NOMO-1 (cell line): ENCODE measurements around the gene UBE2L6.

ENCODE experiments used
- DNase-seq, 2 experiments: peaks; one replicate each; lab custom pipeline; 2025; ENCODE audit not compliant: unreplicated experiment in 2 of 2; lab: John Stamatoyannopoulos, UW

UBE2L6 gene

GRCh38 chr11:57530596-57531507 lies 36.6 kb downstream of the UBE2L6 start, which contains the start of gene TIMM10:
Gene TIMM10 (minus strand): TSS chr11:57530754. CDS start chr11:57530189, 565 bp downstream.
- peak; percentile 99 for DNase-seq

DNA sequence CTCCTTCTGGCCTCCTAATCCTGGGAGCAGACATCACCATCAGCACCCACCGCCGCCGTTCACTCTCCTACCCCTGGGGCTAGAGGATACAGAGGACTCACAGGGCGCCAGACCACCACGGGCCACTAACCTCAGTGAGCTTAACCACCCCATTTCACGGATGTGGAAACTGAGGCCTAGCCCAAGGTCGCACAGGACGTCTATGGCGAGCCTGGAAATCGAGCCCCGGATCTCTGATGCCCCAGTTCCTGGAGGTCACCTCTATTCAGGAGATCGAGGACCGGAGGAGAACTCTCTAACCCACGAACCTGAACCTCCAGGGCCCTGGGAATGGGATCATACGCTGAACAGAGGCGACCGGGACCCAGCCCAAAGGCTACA lies 37.3 kb downstream of the UBE2L6 start:
- no peak for DNase-seq

GRCh38 chr11:57529012-57529411 lies 38.5 kb downstream of the UBE2L6 start:
- DNase-seq = no peak

- DNase-seq = peak; percentile 38 to 56
These were observed 40.3 kb downstream of the UBE2L6 start for GRCh38 chr11:57527056-57527631.

GRCh38 chr11:57523419-57523818 lies 44.1 kb downstream of the UBE2L6 start:
- DNase-seq = no peak

- DNase-seq = no peak
These were observed 46.4 kb downstream of the UBE2L6 start for GRCh38 chr11:57521116-57521515.

- no peak for DNase-seq
These were observed 51.4 kb downstream of the UBE2L6 start for GRCh38 chr11:57516061-57516443.

DNA sequence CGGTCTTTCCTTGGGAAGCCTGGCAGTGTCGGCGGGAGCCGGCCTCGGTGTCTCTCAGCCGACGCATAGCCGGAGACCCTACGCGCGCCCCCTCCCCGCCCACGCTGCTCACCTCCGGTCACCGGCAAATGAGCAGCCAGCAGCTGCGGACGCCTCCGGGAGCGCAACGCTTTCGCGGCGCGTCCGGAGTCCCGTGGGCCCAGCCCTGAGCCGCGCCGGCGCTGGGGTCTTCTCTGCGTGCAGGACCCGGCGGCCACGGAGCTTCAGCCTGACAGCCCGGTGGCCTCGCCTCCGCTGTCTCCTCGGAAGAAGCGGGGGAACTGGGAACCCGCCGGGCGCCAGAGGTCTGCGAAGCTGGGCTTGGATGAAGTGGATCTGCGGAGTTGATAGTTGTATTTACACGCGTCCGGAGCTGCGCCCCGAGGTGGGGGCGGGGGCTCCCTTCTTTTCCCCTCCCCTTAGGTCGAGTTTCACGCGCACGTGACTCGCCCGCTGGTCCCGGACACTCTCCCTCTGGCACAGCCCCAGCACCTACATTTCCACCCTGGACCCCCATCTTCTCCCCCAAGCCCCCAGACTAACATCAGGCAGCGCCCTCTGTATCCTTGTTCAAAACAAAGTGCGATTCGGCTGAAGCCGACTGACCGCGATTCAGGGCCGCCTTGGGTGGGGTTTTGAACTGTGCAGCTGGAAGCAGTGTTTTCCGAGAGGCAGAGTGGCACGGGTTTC lies 52.0 kb downstream of the UBE2L6 start, which contains the start of gene SLC43A1:
SLC43A1 (minus strand) TSS at position 371 of the 729 bp plus-strand sequence. CDS start 1,591 bp downstream, outside the sequence.
- no peak for DNase-seq

- peak in 1 of 2 experiments; percentile 18 for DNase-seq
These were observed 52.7 kb downstream of the UBE2L6 start for GRCh38 chr11:57514538-57515331.

GRCh38 chr11:57513911-57514537 lies 53.4 kb downstream of the UBE2L6 start:
- no peak for DNase-seq

- DNase-seq = no peak
These were observed 54.0 kb downstream of the UBE2L6 start for GRCh38 chr11:57513452-57513795.

- DNase-seq = no peak
These were observed 54.6 kb downstream of the UBE2L6 start for GRCh38 chr11:57512646-57513451.

GRCh38 chr11:57511741-57512430 lies 55.6 kb downstream of the UBE2L6 start:
- no peak for DNase-seq

- DNase-seq = no peak
These were observed 58.9 kb downstream of the UBE2L6 start for GRCh38 chr11:57508341-57509170.

DNA sequence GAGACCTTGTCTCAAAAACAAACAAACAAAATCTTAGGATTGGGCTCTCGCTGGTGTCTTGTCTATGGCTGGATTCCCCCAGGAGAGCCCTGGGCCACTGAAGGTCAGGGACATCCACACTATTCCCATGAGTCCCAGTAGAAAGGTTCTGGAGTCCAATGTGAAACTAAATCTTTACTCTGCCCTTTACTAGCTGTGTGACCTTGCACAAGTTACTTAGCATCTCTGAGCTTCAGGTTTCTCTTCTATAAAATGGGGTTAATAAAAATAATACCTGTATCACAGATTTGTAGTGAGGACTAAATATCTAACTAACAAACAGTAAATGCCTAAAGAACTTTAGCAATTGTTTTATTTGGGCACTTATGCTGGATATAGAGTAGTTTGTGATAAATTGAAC lies 61.0 kb downstream of the UBE2L6 start:
- DNase-seq = no peak

- DNase-seq = no peak
These were observed 63.0 kb downstream of the UBE2L6 start for GRCh38 chr11:57504511-57504910.

DNA sequence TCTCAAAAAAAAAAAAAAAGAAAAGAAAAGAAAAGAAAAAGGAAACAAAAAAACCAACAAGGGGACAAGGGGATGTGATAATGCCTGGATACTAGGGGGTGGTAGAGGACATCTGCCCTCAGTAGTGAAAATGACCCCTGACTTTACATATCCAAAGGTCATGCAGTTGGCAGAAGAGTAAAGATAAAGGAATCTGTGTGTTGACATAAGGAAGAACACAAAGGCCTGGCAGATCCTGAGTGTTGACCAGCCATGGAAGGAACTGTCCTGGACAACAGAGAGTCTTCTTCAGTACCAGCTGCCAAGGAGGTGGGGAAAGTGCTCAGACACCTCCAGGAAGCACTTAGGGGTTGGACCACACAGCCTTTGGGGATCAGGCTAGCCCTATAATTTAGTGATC lies 64.6 kb downstream of the UBE2L6 start:
- DNase-seq = no peak

- DNase-seq = no peak
These were observed 65.1 kb downstream of the UBE2L6 start for GRCh38 chr11:57502376-57502775.
